Measurements from ENCODE around the gene NR2F2.

Gene NR2F2

DNA sequence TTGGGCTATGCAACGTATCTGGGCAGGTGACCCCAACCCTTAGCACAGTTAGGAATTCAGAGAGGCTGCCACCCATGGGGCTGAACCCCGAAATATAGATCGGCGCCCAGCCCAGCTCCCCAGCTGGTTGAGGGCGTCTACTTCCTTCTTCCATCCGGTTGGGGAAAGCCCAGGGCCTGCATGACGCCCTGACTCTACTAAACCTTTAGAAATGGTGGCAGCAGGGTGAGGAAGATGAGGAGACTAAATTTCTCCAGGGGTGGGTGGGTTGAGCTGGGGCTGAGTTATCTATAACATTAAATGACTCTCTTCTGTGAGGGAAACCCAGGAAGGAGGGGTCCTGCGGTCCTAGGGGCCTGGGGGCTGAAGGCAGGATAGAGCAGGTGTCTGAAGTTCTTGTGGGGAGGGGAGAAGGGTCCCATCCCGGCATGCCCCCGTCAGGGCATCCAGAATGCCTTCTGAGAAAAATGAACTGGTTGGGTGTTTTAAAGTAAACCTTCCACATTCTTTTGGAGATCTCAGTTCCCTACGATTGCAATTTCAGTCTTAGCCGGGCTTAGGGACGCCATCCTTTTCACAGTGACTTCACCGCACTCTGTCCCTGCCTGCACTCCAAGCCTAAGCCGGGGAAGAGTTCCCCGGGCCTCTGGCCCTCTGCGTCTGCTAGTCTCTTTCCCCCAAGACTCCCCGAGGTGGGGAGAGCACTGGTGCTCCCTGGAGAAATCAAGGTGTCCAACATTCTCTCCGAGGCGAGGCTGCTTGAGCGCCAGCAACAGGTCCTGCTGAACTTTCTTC is 28.5 kb downstream of the NR2F2 start:
- peaks cover 16% of the 10 kb centered on the region for H3K27me3 ChIP-seq (ENCODE audit: control insufficient read depth, insufficient read depth, low read length)
- H3K4me3 ChIP-seq (ENCODE audit: low read length): no peak overlapping the region
- H3K36me3 ChIP-seq (ENCODE audit: control insufficient read depth, insufficient read depth, low read length): no peaks in the 10 kb centered on the region
- H3K4me1 ChIP-seq (ENCODE audit: control insufficient read depth, insufficient read depth, low read length): no peaks in the 10 kb centered on the region
- no peak overlapping the region for H3K27ac ChIP-seq (ENCODE audit: low read depth, low read length)
- H3K9ac ChIP-seq (ENCODE audit: low read length): no peak overlapping the region

DNA sequence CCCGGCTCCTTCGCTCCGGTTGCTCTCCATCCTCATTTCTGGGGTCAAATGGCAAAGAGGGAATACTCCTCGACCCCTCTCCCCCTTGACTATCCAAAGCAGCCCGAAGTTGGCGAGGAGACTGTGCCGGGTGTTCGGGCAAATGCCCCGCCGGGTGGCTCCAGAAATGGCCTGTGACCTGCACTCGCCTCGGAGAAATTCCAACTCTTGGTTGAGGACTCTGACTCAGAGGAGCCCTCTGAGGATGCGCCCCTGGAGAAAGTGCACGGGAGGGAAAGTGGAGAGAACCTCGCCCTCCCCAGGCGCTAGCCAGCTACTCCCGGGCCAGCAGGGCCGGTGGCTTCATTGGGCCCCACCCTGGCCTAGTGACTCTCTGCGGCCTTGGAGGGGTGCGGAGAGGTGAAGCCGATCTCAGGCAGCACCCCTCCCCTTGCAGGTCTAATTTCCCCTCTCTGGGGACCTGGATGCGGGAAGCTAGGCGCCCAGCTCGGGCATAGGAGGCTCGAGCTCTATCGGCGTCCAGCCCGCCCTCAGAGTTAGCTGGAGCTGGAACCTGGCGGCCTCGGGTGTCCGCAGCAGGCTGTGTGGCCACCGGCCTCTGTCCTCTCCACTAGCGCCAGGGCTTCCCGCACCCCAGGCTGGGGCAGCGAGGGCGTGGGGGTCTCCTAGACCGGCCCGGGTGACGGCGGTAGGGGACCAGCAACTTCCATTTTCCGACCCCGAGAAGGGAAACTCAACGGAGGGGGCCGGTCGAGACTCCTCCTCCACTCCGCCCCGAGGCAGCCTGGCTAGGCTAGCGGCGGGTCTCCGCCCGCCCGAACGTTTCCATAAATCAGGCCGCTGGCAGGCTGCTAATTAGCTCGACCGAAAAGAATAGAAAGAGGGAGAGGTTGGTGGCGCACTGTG is 29.4 kb downstream of the NR2F2 start:
- Histone ChIP-seq H3K9ac (ENCODE audit: low read length) (no peak overlapping the region), H3K4me3 (ENCODE audit: low read length) (peak overlapping the region; percentile 54), H3K4me1 (ENCODE audit: control insufficient read depth, insufficient read depth, low read length) (no peaks in the 10 kb centered on the region), H3K36me3 (ENCODE audit: control insufficient read depth, insufficient read depth, low read length) (no peaks in the 10 kb centered on the region), H3K27me3 (ENCODE audit: control insufficient read depth, insufficient read depth, low read length) (peaks cover 16% of the 10 kb centered on the region), H3K27ac (ENCODE audit: low read depth, low read length) (no peak overlapping the region)

- no peaks in the 10 kb centered on the region for H3K4me1 ChIP-seq (ENCODE audit: control insufficient read depth, insufficient read depth, low read length)
- H3K36me3 ChIP-seq (ENCODE audit: control insufficient read depth, insufficient read depth, low read length): no peaks in the 10 kb centered on the region
- H3K9ac ChIP-seq (ENCODE audit: low read length): no peak overlapping the region
- H3K4me3 ChIP-seq (ENCODE audit: low read length): peak overlapping the region; percentile 32
- no peak overlapping the region for H3K27ac ChIP-seq (ENCODE audit: low read depth, low read length)
- H3K27me3 ChIP-seq (ENCODE audit: control insufficient read depth, insufficient read depth, low read length): peaks cover 19% of the 10 kb centered on the region
Observed at GRCh38 chr15:96360581-96361308, 30.2 kb downstream of the NR2F2 start.

DNA sequence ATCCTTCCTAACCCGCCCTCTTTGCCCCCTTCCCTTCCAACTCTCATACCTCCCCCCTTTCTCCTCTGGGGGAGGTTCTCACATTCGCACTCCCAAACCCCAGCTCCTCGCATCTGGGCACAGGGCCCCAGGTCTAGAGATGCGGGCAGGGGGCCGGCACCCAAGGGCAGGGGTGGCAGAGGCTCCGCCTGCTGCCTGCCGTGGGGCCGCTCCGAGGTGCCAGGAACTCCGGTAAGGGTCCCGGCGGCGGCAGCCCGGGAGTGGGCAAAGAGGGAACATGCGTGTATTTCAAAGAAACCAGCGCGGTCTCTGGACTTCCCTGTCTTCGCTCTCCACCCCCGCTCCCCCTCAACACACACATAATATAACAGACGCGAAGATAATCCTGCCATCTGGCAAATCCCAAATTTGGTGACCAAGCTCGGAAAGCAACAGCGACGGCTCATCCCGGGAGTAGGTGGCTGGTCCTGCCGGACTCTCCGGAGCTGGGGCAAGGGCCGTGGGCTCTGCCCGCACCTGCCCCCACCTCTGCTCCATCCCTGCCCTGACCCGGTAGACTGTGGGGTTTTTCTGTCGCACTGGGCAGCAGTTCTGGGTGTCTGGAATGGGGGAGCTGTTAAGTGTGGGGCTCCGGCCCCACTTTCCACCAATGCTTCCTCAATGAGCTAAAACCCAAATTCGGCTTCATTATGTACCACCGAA is 31.0 kb downstream of the NR2F2 start:
- H3K36me3 ChIP-seq (ENCODE audit: control insufficient read depth, insufficient read depth, low read length): no peaks in the 10 kb centered on the region
- no peak overlapping the region for H3K9ac ChIP-seq (ENCODE audit: low read length)
- H3K27me3 ChIP-seq (ENCODE audit: control insufficient read depth, insufficient read depth, low read length): peaks cover 24% of the 10 kb centered on the region
- H3K4me3 ChIP-seq (ENCODE audit: low read length): no peak overlapping the region
- H3K4me1 ChIP-seq (ENCODE audit: control insufficient read depth, insufficient read depth, low read length): no peaks in the 10 kb centered on the region
- H3K27ac ChIP-seq (ENCODE audit: low read depth, low read length): no peak overlapping the region

DNA sequence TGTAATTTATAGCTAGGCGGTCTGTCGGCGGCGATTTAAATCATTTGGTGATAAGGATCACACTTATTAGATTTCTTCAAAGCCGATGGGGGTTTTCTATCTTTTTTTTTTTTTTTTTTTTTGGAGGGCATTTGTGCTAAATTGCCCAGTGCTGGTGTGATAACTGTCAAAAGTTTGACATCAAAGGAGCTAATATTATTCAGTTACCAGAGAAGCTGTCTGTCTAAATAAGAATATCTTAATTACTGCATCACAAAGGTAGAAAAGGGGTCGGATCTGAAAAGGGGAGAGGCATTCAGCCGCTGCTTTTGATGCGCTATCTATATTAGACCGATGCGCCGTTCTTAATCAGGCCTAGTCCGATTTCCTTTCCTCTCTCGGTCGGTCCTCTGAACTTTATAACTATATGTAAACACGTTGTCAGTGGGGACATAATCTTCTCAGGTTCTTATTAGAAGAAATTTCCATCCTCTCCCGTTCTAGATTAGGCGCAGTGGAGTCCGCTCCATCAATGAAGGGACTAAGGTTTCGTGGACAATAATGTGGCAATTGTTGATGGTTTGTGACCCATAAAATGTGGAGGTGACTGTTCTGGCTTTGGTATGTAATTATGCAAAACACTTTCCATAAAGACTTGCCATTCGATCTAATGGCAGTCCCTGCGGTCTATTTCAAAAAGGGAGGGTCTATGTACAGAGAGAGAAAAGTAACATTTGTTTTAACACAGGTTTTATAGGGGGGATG is 31.7 kb downstream of the NR2F2 start:
- Histone ChIP-seq H3K9ac (ENCODE audit: low read length) (no peak overlapping the region), H3K36me3 (ENCODE audit: control insufficient read depth, insufficient read depth, low read length) (no peaks in the 10 kb centered on the region), H3K4me3 (ENCODE audit: low read length) (no peak overlapping the region), H3K27me3 (ENCODE audit: control insufficient read depth, insufficient read depth, low read length) (peaks cover 24% of the 10 kb centered on the region), H3K4me1 (ENCODE audit: control insufficient read depth, insufficient read depth, low read length) (no peaks in the 10 kb centered on the region), H3K27ac (ENCODE audit: low read depth, low read length) (no peak overlapping the region)

GRCh38 chr15:96362755-96363651 is 32.5 kb downstream of the NR2F2 start:
- Histone ChIP-seq H3K4me1 (ENCODE audit: control insufficient read depth, insufficient read depth, low read length) (no peaks in the 10 kb centered on the region), H3K4me3 (ENCODE audit: low read length) (no peak overlapping the region), H3K27me3 (ENCODE audit: control insufficient read depth, insufficient read depth, low read length) (peaks cover 24% of the 10 kb centered on the region), H3K36me3 (ENCODE audit: control insufficient read depth, insufficient read depth, low read length) (no peaks in the 10 kb centered on the region), H3K9ac (ENCODE audit: low read length) (no peak overlapping the region), H3K27ac (ENCODE audit: low read depth, low read length) (no peak overlapping the region)

DNA sequence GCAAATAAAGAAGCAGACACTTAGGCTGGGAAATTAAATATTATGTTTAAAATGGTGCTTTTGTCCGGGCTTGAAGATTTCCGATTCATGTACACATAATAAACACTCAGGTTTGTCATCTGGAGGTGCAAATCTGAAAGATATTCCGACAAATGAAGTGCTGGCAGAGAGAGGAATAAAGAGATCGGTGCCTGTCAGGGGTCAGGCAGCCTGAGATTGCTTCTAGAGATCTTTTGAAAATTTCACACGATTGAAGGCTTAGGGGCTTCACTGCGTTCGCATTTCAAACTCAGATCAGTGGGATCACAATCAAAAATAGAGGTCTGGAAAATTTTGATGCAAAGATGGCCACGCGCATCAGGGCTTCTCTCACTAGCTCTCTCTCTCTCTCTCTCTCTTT is 33.2 kb downstream of the NR2F2 start:
- H3K27ac ChIP-seq (ENCODE audit: low read depth, low read length): no peak overlapping the region

GRCh38 chr15:96365781-96366525 is 35.5 kb downstream of the NR2F2 start:
- no peak overlapping the region for H3K9ac ChIP-seq (ENCODE audit: low read length)
- no peaks in the 10 kb centered on the region for H3K4me1 ChIP-seq (ENCODE audit: control insufficient read depth, insufficient read depth, low read length)
- H3K4me3 ChIP-seq (ENCODE audit: low read length): no peak overlapping the region
- no peaks in the 10 kb centered on the region for H3K36me3 ChIP-seq (ENCODE audit: control insufficient read depth, insufficient read depth, low read length)
- H3K27ac ChIP-seq (ENCODE audit: low read depth, low read length): no peak overlapping the region
- peaks cover 22% of the 10 kb centered on the region for H3K27me3 ChIP-seq (ENCODE audit: control insufficient read depth, insufficient read depth, low read length)

More for the DNA sequence above, 33.2 kb downstream of the NR2F2 start:
- no peaks in the 10 kb centered on the region for H3K36me3 ChIP-seq (ENCODE audit: control insufficient read depth, insufficient read depth, low read length)
- no peak overlapping the region for H3K9ac ChIP-seq (ENCODE audit: low read length)
- H3K4me1 ChIP-seq (ENCODE audit: control insufficient read depth, insufficient read depth, low read length): no peaks in the 10 kb centered on the region
- H3K27me3 ChIP-seq (ENCODE audit: control insufficient read depth, insufficient read depth, low read length): peaks cover 26% of the 10 kb centered on the region
- no peak overlapping the region for H3K4me3 ChIP-seq (ENCODE audit: low read length)

- Histone ChIP-seq H3K4me3 (ENCODE audit: low read length) (no peak overlapping the region), H3K27ac (ENCODE audit: low read depth, low read length) (no peak overlapping the region), H3K4me1 (ENCODE audit: control insufficient read depth, insufficient read depth, low read length) (no peaks in the 10 kb centered on the region), H3K36me3 (ENCODE audit: control insufficient read depth, insufficient read depth, low read length) (no peaks in the 10 kb centered on the region), H3K9ac (ENCODE audit: low read length) (no peak overlapping the region), H3K27me3 (ENCODE audit: control insufficient read depth, insufficient read depth, low read length) (peaks cover 18% of the 10 kb centered on the region)
Observed at GRCh38 chr15:96366526-96366877, 36.0 kb downstream of the NR2F2 start.

GRCh38 chr15:96367311-96368200 is 37.1 kb downstream of the NR2F2 start:
- Histone ChIP-seq H3K9ac (ENCODE audit: low read length) (no peak overlapping the region), H3K4me3 (ENCODE audit: low read length) (no peak overlapping the region), H3K36me3 (ENCODE audit: control insufficient read depth, insufficient read depth, low read length) (no peaks in the 10 kb centered on the region), H3K27me3 (ENCODE audit: control insufficient read depth, insufficient read depth, low read length) (peaks cover 15% of the 10 kb centered on the region), H3K4me1 (ENCODE audit: control insufficient read depth, insufficient read depth, low read length) (no peaks in the 10 kb centered on the region), H3K27ac (ENCODE audit: low read depth, low read length) (no peak overlapping the region)
